Astrocyte of the cerebellum (primary cell): Measurements from ENCODE around the gene TTLL6.

Experiments used
- DNase-seq: peaks from one replicate; pipeline ENCODE4 v3.0.0-alpha.2; 2011; ENCODE audit warnings: low read depth
- H3K4me3 ChIP-seq: 2 replicates; pipeline ENCODE4 v1.5.1; 2011; ENCODE audit warnings: mild to moderate bottlenecking, low read depth, low read length, moderate library complexity
- CTCF ChIP-seq: IDR thresholded peaks from 2 replicates; pipeline ENCODE4 v1.5.1; 2012; ENCODE audit warnings: low read length, low read depth, moderate library complexity, mild to moderate bottlenecking; ENCODE audit errors: missing control alignments
- in situ Hi-C: cut with HindIII; loops from 2 replicates; pipeline ENCODE4 v1.10.0; 2017; ENCODE audit warnings: low sequenced_read_pairs

Gene TTLL6

GRCh38 chr17:48816774-48817590 lies at the start of gene TTLL6:
Gene TTLL6, minus strand, starts transcription at chr17:48817229. Its CDS starts 157 bp downstream, at chr17:48817072.
- peak; percentile 22 for DNase-seq
- TF ChIP-seq CTCF: no peak
- in situ Hi-C loops: no loop called here
- H3K4me3 ChIP-seq: peak within 1 kb of the TSS; percentile 41

DNA sequence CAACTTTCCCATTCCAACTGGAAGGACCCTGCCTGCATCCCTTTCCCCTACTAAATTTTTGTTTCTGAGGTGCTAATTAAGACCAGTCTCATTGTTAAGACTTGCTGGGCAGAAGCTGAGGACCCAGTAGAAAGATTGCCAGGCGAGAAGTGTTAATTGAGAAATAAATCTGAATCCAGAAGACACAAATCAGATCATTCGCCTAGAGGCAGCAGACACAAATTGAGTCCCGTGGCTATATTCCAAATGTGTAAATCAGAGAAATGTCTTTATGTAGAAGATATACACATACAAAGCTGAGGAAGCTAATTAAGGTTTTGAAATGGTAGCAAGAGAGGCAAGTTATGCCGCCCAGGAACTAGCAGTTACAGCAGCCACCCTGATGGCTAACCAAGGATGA lies 43.4 kb upstream of the TTLL6 start:
- in situ Hi-C loops: loop anchor here (10.0 kb wide), 1 partner anchor 126 kb away; no protein-coding TSS in a partner anchor
- no peak for TF ChIP-seq CTCF
- no peak for DNase-seq
- no peak overlapping the region for H3K4me3 ChIP-seq

DNA sequence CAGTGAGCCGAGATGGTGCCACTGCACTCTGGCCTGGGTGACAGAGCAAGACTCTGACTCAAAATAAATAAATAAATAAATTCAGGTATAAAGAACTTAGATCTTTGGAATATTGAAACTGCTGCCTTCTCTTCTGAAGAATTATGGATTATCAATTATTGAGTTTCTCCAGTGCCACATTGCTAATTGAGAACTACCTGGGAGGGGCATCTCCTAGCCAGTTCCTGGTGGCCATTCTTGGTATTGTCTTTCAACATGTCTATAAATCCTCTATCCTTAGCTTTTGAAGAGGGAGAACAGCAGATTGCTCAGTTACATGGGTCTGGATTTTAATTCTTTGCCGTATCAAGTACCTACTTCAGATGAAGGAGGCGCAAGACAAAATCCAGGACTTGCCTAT lies 43.0 kb upstream of the TTLL6 start:
- in situ Hi-C loops: loop anchor here (10.0 kb wide), 1 partner anchor 125 kb away; no protein-coding TSS in a partner anchor
- TF ChIP-seq CTCF: peak; percentile 26
- H3K4me3 ChIP-seq: no peak overlapping the region
- DNase-seq: no peak

DNA sequence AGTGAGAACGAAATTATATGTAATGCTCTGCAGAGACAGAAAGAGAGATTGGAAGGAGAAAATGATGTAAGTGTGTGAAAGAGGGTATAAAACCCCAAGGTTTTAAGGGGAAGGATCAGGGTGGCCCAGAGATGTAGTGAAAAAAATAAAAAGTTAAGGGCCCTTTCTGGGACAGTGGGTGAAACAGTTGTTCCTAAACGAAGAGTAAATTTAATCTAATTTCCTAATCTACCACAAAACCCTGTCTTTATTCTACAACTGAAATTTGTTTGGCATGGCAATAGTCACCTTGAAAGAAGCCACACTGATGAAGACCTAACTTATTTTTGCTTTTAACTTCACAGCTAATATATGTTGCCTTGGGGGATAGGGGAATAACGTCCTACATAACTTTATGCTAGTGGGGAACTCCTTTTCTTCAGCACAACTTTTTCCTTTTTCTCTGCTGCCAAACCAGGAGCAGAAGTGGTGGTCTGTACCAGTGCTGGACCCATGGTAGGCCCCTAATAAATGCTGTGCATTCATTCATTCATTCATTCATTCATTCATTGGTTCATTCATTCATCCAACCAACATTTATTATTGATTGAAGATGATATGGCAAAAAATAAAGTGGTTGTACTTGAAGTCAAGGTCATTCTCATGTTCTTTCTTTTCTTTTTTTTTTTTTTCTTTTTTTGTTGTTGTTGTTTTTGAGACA lies 39.2 kb upstream of the TTLL6 start:
- H3K4me3 ChIP-seq: no peak overlapping the region
- DNase-seq: no peak
- in situ Hi-C loops: no loop called here
- TF ChIP-seq CTCF: no peak

DNA sequence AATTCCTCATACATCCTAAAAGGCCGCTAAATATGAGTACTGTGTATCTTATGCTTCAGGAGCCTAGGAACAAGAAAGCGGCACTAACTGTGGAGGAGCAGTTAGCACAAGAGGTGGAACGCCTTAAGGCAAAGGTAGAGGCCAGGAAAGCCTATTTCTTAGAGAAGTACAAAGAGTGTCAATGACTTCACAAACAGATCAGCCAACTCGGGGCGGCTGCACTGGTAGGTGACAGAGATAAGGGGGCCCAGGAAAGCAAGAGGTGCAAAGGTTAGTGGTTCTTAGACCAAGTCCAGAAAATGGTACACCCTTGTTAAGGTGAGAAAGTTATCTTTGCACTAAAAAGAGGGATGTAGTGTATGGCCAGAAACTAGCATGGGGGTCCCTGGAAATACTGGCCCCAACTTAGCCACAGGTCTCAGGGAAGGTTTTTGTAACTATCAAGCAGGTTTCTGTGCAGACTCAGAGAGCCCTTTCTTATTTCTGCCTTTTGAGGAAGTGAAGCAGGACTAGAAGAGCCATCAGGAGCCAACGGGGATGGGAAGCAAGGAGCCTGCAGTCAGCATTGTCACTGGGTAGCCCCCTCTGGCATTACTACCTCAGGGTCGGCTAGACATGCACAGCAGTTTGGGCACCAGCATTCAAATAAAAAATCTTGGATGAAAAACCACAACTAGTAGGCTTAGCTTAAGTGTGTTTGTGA lies 37.9 kb upstream of the TTLL6 start:
- DNase-seq: no peak
- H3K4me3 ChIP-seq: no peak overlapping the region
- in situ Hi-C loops: no loop called here
- TF ChIP-seq CTCF: no peak

DNA sequence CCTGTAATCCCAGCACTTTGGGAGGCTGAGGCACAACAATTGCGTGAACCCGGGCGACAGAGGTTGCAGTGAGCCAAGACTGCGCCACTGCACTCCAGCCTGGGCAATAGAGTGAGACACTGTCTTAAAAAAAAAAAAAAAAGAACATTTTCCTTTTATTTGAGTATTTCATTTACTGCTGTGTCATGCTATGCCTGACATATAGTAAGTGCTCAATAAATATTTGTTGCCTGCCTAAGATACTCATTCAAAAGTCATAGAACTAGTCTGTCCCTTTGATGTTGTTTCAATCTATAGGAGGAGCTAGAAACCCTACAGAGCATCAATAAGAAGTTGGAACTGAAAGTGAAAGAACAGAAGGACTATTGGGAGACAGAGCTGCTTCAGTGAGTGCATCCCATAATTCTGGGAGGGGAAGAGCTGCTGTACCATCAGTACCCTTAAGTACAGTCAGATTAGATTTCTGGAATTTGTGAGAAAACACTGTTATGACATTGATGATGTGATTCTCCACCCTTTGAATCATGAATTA lies 33.8 kb upstream of the TTLL6 start:
- no peak overlapping the region for H3K4me3 ChIP-seq

More for the DNA sequence above, 33.8 kb upstream of the TTLL6 start:
- in situ Hi-C loops: no loop called here
- DNase-seq: no peak
- TF ChIP-seq CTCF: no peak
